GM12878 (cell line): ENCODE data around the gene POU3F2. TPM values are rescaled to one million over a fixed set of nuclear protein-coding genes. Genes with fewer than 3 reads are reported as not detected.

ENCODE experiments used
- ATAC-seq: fragments of 200-7000 bp; cut with Tn5 transposase; 3 replicates; pipeline ENCODE4 v1.9.1; 2020; ENCODE audit warnings: mild to moderate bottlenecking, moderate library complexity
- BruUV-seq: library from RNA; stranded (reverse); fragments of 400-500 nt; replicated peaks from 2 replicates; lab custom pipeline; 2021; lab: Mats Ljungman, UMichigan
- CTCF ChIA-PET: fragments of 300-600 bp; sonication (Branson Sonifier 250); formaldehyde crosslinking; extraction: SDS; loops from one replicate; lab custom pipeline; 2021; ENCODE audit warnings: inconsistent platforms; lab: Yijun Ruan, JAX
- POLR2A ChIA-PET: fragments of 350-600 bp; formaldehyde crosslinking; extraction: SDS; loops from one replicate; lab custom pipeline; 2021; ENCODE audit warnings: inconsistent platforms; lab: Charles Lee
- RAD21 ChIA-PET: fragments of 300-600 bp; sonication (Branson Sonifier 250); formaldehyde crosslinking; loops from one replicate; lab custom pipeline; 2023; ENCODE audit warnings: antibody characterized with exemption; ENCODE audit not compliant: unreplicated experiment; lab: Charles Lee
- SMC1A ChIA-PET: fragments of 300-600 bp; sonication (Branson Sonifier 250); formaldehyde crosslinking; loops from one replicate; lab custom pipeline; 2023; ENCODE audit not compliant: unreplicated experiment, uncharacterized antibody; lab: Charles Lee
- DNase-seq: peaks from one replicate; pipeline ENCODE4 v3.0.0-alpha.2; 2011; ENCODE audit warnings: low read depth, low spot score
- FAIRE-seq: peaks from 3 replicates; lab custom pipeline; 2011; peaks lifted over from hg19 to GRCh38; lab: Jason Lieb, UNC
- H2AFZ ChIP-seq: 2 replicates; pipeline ENCODE4 v1.6.0; 2011; ENCODE audit warnings: low read depth, low read length, control low read depth; ENCODE audit not compliant: control insufficient read depth
- H3K27ac ChIP-seq: 2 replicates; pipeline ENCODE4 v1.5.1; 2011; ENCODE audit warnings: control low read depth; ENCODE audit not compliant: control insufficient read depth, insufficient read depth
- H3K27me3 ChIP-seq, 2 experiments: replicated peaks in 1 of 2; 2 replicates each; pipeline versions ENCODE4 v1.6.0 to v1.6.1; 2011; ENCODE audit warnings: low read length in 1 of 2; ENCODE audit not compliant: control insufficient read depth in 2 of 2, insufficient read depth in 2 of 2
- H3K36me3 ChIP-seq, 2 experiments: 2 replicates each; pipeline ENCODE4 v1.5.1; 2011; ENCODE audit warnings: low read length in 1 of 2; ENCODE audit not compliant: control insufficient read depth in 2 of 2, insufficient read depth in 2 of 2
- H3K4me1 ChIP-seq: 2 replicates; pipeline ENCODE4 v1.6.1; 2011; ENCODE audit warnings: mild to moderate bottlenecking, low read length, moderate library complexity, mixed read lengths; ENCODE audit not compliant: control insufficient read depth, insufficient read depth
- H3K4me2 ChIP-seq: 2 replicates; pipeline ENCODE4 v1.6.0; 2011; ENCODE audit warnings: control low read depth; ENCODE audit not compliant: control insufficient read depth, insufficient read depth
- H3K4me3 ChIP-seq: fragments of 200-600 bp; sonication (generic); 2 replicates; pipeline ENCODE4 v1.5.1; 2016
- H3K79me2 ChIP-seq: 2 replicates; pipeline ENCODE4 v1.6.0; 2011; ENCODE audit warnings: low read length; ENCODE audit not compliant: control insufficient read depth, insufficient read depth
- H3K9ac ChIP-seq: 2 replicates; pipeline ENCODE4 v1.8.0; 2011; ENCODE audit warnings: low read length, control low read depth, mixed read lengths; ENCODE audit not compliant: control insufficient read depth, insufficient read depth
- H3K9me3 ChIP-seq: replicated peaks from 3 replicates; pipeline ENCODE4 v1.5.1; 2011; ENCODE audit warnings: mild to moderate bottlenecking, low read length; ENCODE audit not compliant: control insufficient read depth, insufficient read depth
- H4K20me1 ChIP-seq: 2 replicates; pipeline ENCODE4 v1.6.0; 2011; ENCODE audit not compliant: control insufficient read depth, insufficient read depth
- ELK1 ChIP-seq: IDR thresholded peaks from 2 replicates; pipeline ENCODE4 v1.6.1; 2012; ENCODE audit warnings: low read depth, low read length, improper control_type of control experiment
- FOXK2 ChIP-seq: fragments of 450-650 bp; IDR thresholded peaks from 2 replicates; pipeline ENCODE4 v1.6.1; 2017; ENCODE audit warnings: mild to moderate bottlenecking, moderate library complexity
- IKZF1 ChIP-seq: fragments of 450-650 bp; conservative IDR thresholded peaks from 2 replicates; pipeline ENCODE4 v1.6.1; 2017; ENCODE audit warnings: antibody characterized with exemption, mild to moderate bottlenecking
- IRF5 ChIP-seq: fragments of 450-650 bp; IDR thresholded peaks from 2 replicates; pipeline ENCODE4 v1.6.1; 2017; ENCODE audit warnings: borderline replicate concordance
- LARP7 ChIP-seq: fragments of 450-650 bp; IDR thresholded peaks from 2 replicates; pipeline ENCODE4 v1.6.1; 2017; ENCODE audit warnings: mild to moderate bottlenecking
- MYB ChIP-seq: fragments of 150-350 bp; IDR thresholded peaks from 2 replicates; pipeline ENCODE4 v1.6.1; 2014; ENCODE audit warnings: mild to moderate bottlenecking, low read depth, low read length, borderline replicate concordance
- NFYB ChIP-seq: IDR thresholded peaks from 2 replicates; pipeline ENCODE4 v1.6.1; 2011; ENCODE audit warnings: low read depth, mild to moderate bottlenecking, low read length, improper control_type of control experiment, moderate library complexity; ENCODE audit not compliant: insufficient read depth
- NR2F1 ChIP-seq: fragments of 450-650 bp; conservative IDR thresholded peaks from 2 replicates; pipeline ENCODE4 v1.6.1; 2017; ENCODE audit warnings: mild to moderate bottlenecking
- POU2F2 ChIP-seq: IDR thresholded peaks from 3 replicates; pipeline ENCODE4 v1.6.1; 2011; ENCODE audit warnings: low read depth, mild to moderate bottlenecking, low read length, borderline replicate concordance
- RAD21 ChIP-seq: IDR thresholded peaks from 2 replicates; pipeline ENCODE4 v1.6.1; 2011; ENCODE audit warnings: mild to moderate bottlenecking, low read depth, low read length, moderate library complexity; ENCODE audit not compliant: insufficient read depth
- TARDBP ChIP-seq: IDR thresholded peaks from 2 replicates; pipeline ENCODE4 v1.6.1; 2016; ENCODE audit warnings: borderline replicate concordance
- USF1 ChIP-seq: IDR thresholded peaks from 2 replicates; pipeline ENCODE4 v1.6.1; 2011; ENCODE audit warnings: borderline replicate concordance, low read depth, mild to moderate bottlenecking, moderate library complexity, mixed read lengths, low read length; ENCODE audit not compliant: insufficient read depth; ENCODE audit errors: extremely low read length
- ZNF274 ChIP-seq: IDR thresholded peaks from one replicate; pipeline ENCODE4 v1.8.0; 2011; ENCODE audit not compliant: insufficient read length, insufficient read depth
- ZNF687 ChIP-seq: fragments of 450-650 bp; IDR thresholded peaks from 2 replicates; pipeline ENCODE4 v1.6.1; 2017; ENCODE audit warnings: mild to moderate bottlenecking, moderate library complexity
- WGBS: methylation state at CpG from one replicate; pipeline ENCODE4 v1.1.6; 2016; ENCODE audit warnings: low lambda C conversion rate; ENCODE audit not compliant: insufficient replicate concordance, insufficient coverage; ENCODE audit errors: missing lambda C conversion rate; 5-methylcytosine and 5-hydroxymethylcytosine counted together
- in situ Hi-C: fragments of 300-500 bp; cut with MboI; formaldehyde crosslinking; loops from 9 replicates; pipeline ENCODE4 v1.14.3; 2018; ENCODE audit warnings: mixed read lengths
- intact Hi-C: fragments of 100-400 bp; cut with micrococcal nuclease; formaldehyde crosslinking; loops from one replicate; pipeline ENCODE4 v1.14.2; 2022; ENCODE audit not compliant: unreplicated experiment
- polyA plus RNA-seq, 11 experiments: library from polyadenylated mRNA; depleted of rRNA in 4 of 11; unstranded in 6 of 11; stranded (reverse) in 5 of 11; fragments of >200 nt; fragmentation: Nextera tagmentation in 4 of 11; fragmentation: Illumina TruSeq in 1 of 11; extraction: Ambion mirVana in 4 of 11; extraction: Trizol in 1 of 11; gene quantifications; 1 replicate in 1 of 11; 2 replicates in 10 of 11; pipeline versions ENCODE4 v1.2.1 to v1.2.3, GENCODE V29; 2011 to 2016; ENCODE audit warnings: inconsistent platforms in 2 of 11, missing spikeins in 2 of 11, low read depth in 1 of 11
- total RNA-seq, 4 experiments: library from RNA; depleted of rRNA in 3 of 4; stranded (reverse); fragments of >200 nt in 3 of 4; fragmentation: Illumina TruSeq in 1 of 4; extraction: Trizol in 1 of 4; gene quantifications; 2 replicates each; pipeline versions ENCODE4 v1.2.1 to v1.2.3, GENCODE V29; 2013 to 2021

The POU3F2 gene
- total and polyA plus RNA-seq, 10 of the 15 experiments (the other 5 are each of a cell fraction or from before 2014, with no cell fraction given) = not detected

- in situ Hi-C loops (no loop called here), intact Hi-C loops (no loop called here)
- DNase-seq (no peak), FAIRE-seq (no peak), ATAC-seq (no peak)
- no TSS peak for BruUV-seq
- Histone ChIP-seq H3K4me2 (no peak overlapping the region), H3K79me2 (no peaks in the 10 kb centered on the region), H3K9me3 (no peaks in the 10 kb centered on the region), H3K27ac (no peak overlapping the region), H3K9ac (no peak overlapping the region), H3K4me1 (no peaks in the 10 kb centered on the region), H4K20me1 (no peaks in the 10 kb centered on the region), H3K36me3 (no peaks in the 10 kb centered on the region), H3K27me3 (no peaks in the 10 kb centered on the region; a peak in 1 of 4 replicates), H2AFZ (no peak overlapping the region), H3K4me3 (no peak overlapping the region)
- ChIA-PET POLR2A (no interaction called here), SMC1A (interaction anchor here (1.4 to 1.7 kb wide), 2 partner anchors 10 to 18 kb away, joined by 4 to 5 read pairs; no protein-coding TSS in a partner anchor), CTCF (no interaction called here), RAD21 (no interaction called here)
- 40% methylated on average over 8 of the region's 8 CpGs for WGBS
- TF ChIP-seq NFYB (no peak), MYB (no peak), LARP7 (no peak), IKZF1 (no peak), IRF5 (no peak), ZNF274 (no peak), ZNF687 (no peak), FOXK2 (no peak), USF1 (no peak), TARDBP (no peak), ELK1 (no peak), POU2F2 (no peak), RAD21 (no peak), NR2F1 (no peak)
These were observed 46.9 kb upstream of the POU3F2 start for GRCh38 chr6:98787435-98787834.
